GM18526 (cell line): Measurements from ENCODE around the gene DHDDS.

Source experiments
- POLR2A ChIP-seq: IDR thresholded peaks from 3 replicates; pipeline ENCODE4 v1.6.1; 2011; ENCODE audit not compliant: insufficient read length; ENCODE audit errors: extremely low read depth

Gene DHDDS

DNA sequence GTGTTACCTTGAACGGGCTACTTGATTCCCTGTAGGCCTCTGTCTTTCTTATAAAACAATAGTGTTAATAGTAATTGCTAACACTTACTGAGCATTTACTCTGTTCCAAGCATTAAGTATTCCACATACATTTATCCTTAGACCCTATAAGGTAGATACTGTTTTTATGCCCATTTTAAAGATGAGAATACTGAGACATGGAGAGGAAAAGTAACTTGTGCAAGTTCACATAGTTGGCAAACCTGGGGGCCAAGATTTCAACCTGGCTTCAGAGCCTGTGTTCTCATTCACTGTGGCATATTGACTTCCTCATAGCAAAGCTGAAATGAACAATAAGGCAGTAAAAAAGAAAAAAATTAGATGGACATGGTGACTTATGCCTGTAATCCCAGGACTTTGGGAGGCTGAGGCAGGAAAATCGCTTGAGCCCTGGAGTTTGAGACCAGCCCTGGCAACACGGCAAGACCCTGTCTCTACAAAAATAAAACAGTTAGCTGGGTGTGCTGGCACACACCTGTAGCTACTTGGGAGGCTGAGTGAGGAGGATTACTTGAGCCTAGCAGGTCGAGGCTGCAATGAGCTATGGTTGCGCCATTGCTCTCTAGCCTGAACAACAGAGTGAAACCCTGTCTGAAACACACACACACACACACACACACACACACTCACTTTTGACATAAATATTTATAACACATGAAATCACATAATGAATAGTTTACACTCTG is 20.5 kb downstream of the DHDDS start:
- no peak for TF ChIP-seq POLR2A

DNA sequence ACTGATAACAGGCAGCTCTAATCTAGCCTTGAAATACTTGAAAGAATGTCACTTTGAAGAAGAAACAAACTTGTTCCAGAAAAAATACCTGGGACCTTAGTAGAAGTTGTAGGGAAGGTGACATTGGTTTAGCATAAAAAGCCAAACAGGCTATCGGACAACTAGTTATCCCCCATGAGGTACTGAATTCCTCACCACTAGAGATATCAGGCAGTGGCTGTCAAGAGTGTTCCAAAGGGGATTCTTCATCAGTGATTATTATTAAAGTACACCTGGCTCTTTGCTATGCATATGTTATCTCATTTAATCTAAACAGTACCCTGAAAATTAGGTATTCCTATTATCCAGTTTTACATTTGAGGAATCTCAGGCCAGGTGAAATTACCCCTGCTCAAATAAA is 27.0 kb downstream of the DHDDS start:
- no peak for TF ChIP-seq POLR2A

DNA sequence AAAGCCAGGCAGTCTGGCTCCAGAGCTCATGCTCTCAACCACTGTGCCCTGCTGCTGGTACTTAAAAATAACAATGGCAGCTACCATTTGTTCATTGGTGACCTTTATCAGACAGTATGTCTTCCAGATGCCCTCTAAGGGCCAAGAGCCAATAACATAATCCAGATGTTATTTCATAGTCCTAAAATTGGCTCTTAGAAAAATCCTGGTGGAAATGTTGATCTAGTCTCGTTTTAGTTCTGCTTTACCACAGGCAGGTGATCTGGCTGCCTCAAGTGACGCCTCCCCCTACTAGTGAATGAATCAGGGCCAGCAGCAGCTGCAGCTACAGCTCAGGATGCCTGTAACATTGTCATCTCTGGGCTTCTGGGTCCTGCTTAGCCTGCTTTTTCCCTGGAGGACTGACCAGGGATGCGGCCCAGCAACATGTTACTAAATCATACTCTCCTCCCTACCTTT is 27.5 kb downstream of the DHDDS start:
- TF ChIP-seq POLR2A = no peak

DNA sequence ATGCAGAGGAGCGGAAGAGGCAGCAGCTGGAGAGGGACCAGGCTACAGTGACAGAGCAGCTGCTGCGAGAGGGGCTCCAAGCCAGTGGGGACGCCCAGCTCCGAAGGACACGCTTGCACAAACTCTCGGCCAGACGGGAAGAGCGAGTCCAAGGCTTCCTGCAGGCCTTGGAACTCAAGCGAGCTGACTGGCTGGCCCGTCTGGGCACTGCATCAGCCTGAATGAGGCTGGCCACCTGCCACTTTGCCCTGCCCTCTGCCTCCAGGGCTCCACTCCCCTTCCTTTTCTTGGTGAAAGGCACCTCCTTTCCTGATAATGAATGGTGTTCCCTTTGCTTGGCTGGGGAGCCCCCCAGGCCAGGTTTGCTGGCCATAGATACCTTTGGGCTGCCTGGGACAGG is 36.8 kb downstream of the DHDDS start:
- no peak for TF ChIP-seq POLR2A

DNA sequence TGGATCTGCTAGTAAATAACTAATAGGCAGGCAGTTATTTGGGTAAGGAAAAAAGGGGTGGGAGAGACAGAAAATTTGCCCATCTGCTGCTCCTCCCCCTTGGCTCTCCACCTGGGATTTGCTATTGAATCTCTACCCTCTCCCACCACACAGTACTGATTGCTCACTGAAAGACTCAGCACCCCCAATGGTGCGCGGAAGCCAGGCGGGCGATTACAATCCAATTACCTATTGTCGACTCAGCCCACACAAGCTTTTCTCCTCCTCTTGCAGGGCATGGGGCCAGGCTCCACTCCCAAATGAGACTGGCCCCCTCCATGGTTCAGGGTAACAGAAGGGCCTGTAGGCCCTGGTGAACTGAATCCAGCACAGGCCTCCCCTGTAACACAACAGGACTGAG is 37.4 kb downstream of the DHDDS start:
- no peak for TF ChIP-seq POLR2A

DNA sequence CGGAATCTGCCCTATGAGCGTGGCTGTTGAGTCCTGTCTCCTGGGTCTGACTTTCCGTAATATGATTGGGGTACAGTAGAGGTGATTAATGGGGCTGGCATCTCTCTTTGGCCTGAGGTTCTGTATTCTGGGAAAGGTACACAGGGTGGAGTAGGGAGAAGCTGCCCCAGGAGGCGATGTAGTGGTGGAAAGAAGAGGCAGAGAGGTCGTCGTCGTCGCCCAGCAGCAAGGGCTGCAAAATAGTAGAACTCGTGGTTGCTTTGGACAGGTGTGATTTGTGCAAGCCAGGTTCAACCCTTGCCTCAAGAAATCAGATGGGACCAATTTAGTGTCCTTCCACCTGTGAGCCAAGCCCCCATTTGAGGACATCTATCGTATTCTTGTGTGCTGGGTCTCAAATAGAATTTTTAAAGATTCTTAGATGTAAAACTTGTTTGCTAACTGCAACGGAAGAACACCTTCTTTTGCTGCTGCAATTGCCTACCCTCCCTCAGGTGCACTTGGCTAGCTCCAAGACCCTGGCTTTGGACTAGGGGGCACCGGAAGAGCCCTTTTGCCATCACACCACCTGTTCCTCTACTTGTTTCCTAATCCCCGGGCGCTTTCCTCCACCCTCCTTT is 38.9 kb downstream of the DHDDS start:
- no peak for TF ChIP-seq POLR2A

DNA sequence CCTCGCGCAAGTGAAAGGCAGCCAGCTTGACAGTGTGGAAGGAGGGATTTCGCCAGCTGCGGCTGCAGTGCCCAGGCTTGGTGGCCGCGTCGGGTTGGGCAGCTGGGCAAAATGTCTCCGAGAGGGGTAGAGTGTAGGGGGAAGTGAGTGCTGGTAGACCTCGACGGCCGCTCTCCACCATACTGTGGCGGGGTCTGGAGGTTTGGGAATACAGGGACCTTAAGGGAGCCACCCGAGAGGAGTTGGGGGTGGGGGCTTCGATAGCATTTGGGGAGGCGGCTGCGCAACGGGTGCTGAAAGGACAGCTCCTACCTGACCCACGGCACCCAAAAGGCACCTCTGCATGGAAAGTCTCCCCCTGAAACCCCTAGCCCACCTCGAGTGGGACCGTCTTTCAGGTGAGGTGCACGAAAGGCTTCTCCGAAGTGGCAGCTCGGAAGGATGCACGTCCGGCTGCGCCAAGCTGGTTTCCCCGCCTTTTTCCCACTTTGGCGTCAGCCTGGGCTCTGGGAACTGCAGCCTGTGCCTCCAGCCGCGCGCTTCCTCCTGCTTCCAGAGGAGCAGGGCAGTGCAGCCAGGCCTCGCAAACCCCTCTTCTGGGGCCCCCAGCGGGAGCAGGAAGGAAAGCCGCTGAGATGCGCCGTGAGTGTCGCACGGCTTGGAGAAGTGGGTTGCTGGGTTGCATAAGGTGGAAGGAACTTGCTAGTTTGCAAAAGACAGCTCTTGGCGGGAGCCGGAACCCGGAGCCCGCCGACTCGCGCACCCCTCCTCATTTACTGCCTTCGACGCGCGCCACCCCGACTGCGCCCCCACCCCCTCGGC is 39.6 kb downstream of the DHDDS start:
- no peak for TF ChIP-seq POLR2A

DNA sequence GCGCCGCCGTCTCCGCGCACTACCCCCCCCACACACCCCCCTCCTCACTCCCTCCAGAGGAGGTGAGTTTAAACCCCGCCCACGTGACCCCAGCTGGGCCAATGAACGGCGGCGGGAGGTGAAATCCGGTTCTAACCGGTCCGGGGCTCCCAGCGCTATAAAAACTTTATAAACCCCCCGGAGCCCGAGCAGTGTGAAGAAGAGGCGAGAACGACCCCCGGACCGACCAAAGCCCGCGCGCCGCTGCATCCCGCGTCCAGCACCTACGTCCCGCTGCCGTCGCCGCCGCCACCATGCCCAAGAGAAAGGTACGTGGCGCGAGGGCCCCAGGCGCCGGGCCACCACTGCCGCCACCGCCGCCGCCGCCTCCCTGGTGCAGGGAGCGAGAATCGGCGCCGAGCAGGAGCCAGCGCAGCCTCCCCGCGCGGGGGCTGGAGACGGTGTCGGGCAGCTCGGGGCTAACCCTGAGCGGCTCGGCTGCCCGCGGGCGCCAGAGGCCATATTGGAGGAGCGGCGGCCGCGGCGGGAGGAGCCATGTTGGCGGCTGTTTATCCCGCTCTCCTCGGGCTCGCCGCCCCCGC is 40.3 kb downstream of the DHDDS start, which contains the start of gene HMGN2:
Gene HMGN2 (plus strand): TSS at position 121 of the 581 bp plus-strand sequence. CDS start 173 bp downstream, at position 294.
- peak; percentile 87 for TF ChIP-seq POLR2A

DNA sequence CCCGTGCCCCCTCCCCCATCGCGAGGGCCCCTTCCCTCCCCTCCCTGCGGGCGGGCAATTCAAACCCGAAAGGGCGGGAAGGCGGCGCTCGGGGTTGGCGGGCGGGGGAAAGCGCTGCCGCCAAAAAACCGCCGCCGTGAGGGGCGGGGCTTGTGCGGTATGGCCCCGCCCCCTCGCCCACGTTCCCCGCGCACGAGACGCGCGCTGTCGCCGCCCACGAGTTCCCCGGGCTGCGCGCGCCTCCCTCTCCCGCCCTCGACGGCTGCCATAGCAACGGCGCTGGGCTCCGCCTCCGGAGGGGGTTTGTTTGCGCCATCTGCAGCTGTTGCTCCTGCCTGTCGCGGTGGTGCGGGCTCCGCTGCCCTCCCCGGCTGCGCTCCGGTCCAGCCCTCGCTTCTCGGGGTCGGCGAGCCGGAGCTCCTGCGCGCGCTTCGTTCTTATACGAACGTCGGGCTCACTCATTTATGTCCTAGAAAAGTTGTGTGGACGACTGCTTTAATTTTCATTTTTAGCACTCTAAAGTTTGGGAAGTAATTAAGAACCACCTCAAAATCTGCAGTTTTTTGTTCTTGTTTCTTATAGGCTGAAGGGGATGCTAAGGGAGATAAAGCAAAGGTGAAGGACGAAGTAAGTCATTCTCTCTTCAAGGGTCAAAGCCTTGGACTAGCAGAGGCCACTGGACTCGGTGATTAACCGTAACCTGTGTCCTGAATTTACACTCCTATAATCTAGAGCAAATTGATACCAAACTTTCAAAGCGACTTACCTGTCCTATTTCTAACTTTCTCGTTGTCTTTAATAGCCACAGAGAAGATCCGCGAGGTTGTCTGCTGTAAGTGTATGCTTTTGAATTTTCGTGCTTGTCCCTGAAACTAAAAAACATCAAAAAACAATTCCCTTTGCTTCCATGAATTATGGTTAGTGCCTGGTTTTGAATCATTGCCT is 41.1 kb downstream of the DHDDS start:
- TF ChIP-seq POLR2A = no peak

DNA sequence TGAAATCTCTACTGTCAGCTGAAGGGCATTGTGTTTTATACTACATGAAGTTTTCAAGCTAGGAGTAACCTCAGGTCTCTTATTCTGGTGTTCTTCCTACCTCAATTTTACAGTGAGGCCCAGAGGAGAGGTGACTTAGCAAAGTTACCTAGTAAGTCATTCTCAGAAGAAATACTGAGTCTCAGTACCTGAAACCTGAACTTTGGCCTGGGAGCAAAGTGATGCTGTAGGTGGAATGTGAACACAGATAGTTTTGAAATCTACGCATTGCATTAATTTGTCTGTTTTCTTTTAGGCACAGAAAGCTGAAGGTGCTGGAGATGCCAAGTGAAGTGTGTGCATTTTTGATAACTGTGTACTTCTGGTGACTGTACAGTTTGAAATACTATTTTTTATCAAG is 42.7 kb downstream of the DHDDS start:
- no peak for TF ChIP-seq POLR2A

DNA sequence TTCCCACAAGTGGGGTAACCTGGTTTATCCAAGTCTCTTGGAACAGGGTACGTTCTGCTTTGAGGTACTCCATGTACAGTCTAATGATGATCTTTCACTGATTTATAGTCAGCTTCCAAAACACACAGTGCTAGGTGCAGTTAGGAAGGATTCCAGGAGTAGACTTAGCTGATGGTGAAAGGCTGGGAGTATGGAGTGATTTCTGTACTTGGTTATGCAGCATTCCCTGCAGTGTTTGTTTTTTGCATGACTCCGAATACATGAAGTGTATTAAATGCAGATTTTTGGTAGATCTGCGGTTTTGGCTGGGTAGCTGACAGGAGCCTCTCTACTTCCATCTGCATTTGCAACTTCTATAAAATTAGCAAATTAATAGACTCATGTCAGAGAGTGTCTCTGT is 43.9 kb downstream of the DHDDS start:
- TF ChIP-seq POLR2A = no peak

DNA sequence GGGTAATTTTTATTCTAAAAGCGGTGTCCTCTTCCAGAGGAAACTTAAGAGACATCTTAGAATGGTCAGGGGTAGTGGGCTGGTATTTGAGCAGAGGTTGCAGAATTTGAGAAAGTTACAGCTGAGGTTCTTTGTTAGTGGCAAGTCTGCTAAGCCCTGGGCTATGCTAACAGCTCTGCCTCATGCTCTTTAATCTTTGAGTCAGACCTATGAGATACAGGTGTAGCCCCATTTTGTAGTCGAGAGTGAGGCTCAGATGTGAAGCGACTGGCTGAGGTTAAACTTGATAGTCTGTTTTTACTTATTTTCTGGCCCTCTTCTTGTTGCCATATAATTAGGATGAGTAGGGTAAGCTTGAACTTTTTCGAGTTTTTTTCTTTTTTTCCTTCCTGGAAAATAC is 44.8 kb downstream of the DHDDS start:
- TF ChIP-seq POLR2A = no peak

DNA sequence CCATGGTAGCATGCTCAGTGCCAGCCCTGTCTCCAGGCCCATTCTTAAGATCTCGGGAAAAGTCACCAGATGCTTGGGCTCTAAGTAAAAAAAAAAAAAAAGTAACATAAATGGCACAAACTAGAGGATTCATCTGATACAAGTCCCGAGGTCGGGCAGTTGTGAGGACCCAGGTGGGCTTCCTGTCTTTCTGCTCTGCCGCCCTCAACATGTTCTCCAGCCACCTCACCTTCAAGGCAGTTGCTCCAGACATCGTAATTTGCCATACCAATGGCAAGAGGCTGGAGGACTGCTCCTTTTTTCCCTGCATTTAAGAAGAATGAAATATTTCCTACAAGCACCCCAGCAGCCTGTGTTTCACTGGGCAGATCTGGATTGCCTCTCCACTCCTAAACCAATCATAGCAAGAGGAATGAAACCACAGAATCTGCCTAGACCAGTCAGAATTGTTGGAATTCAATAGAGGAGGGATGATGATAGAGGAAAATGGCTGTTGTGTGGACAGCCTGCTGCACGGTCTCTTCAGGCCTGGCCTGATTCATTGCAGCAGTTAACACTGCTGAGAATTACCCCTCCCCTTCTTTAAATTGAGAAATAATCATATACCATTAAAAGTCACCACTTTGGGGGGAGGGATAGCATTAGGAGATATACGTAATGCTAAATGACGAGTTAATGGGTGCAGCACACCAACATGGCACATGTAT is 45.5 kb downstream of the DHDDS start:
- peak; percentile 9 for TF ChIP-seq POLR2A

DNA sequence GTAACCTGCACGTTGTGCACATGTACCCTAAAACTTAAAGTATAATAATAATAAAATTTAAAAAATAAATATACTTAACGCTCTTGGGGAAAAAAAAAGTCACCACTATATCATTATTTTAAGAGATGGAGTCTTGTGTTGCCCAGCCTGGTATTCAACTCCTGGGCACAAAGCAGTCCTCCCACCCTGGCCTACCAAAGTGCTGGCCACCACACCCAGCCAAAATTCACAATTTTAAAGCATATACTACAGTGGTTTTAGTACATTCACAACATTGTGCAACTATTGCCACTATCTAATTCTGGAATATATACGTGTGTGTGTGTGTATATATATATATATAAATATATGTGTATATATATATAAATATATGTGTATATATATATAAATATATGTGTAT is 46.0 kb downstream of the DHDDS start:
- no peak for TF ChIP-seq POLR2A
